MM.1S (cell line): Measurements from ENCODE around the gene SMC6.

Source experiments
- CTCF ChIP-seq: fragments of 300-600 bp; sonication (generic); IDR thresholded peaks from 2 replicates; pipeline ENCODE4 v1.5.1; 2016; ENCODE audit warnings: antibody characterized with exemption, low read length, mixed read lengths
- EZH2 ChIP-seq: fragments of 300-600 bp; sonication (generic); optimal IDR thresholded peaks from 2 replicates; pipeline ENCODE3; 2017; ENCODE audit warnings: low read depth, mild to moderate bottlenecking, antibody characterized with exemption, low read length, mixed read lengths
- EZH2phosphoT487 ChIP-seq: fragments of 300-600 bp; sonication (generic); IDR thresholded peaks from 2 replicates; pipeline ENCODE4 v1.6.1; 2018; ENCODE audit warnings: antibody characterized with exemption, low read length

GRCh38 chr2:17690776-17691175, 62.8 kb downstream of the SMC6 start:
- TF ChIP-seq CTCF (no peak), EZH2 (no peak), EZH2phosphoT487 (no peak)
